OCI-LY7 (cell line): ENCODE measurements around the gene TECTB.

Experiments used
- EZH2phosphoT487 ChIP-seq: fragments of 200-600 bp; sonication (generic); IDR thresholded peaks from 2 replicates; pipeline ENCODE4 v1.6.1; 2018; ENCODE audit warnings: low read depth, borderline replicate concordance, mild to moderate bottlenecking, mixed run types, antibody characterized with exemption, low read length, moderate library complexity, mixed read lengths
- TF ChIP-seq, protein P1 (sequence below): fragments of 200-600 bp; sonication (generic); conservative IDR thresholded peaks from 2 replicates; pipeline ENCODE4 v1.5.1; 2014; ENCODE audit warnings: mild to moderate bottlenecking, antibody characterized with exemption, low read length, moderate library complexity, mixed read lengths

DNA sequence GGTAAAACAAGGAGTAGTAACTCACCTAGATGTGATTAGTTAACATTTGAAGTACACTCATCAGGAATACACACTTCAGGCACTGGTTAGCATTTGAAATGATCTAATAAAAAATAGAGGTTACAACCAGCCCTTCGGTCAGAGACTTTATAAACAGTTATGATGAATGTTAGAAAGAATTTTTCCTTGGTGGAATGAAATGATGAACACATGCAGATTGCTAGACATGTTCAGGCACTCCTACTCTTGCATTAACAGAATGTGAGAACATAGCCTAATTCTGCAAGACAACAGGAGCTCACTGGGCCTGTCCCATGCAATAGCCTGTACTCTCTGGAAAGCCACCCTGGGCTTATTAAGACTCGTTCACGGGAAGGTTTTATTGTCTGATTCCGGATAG is 47.3 kb upstream of the TECTB start:
- TF ChIP-seq, protein P1, sequence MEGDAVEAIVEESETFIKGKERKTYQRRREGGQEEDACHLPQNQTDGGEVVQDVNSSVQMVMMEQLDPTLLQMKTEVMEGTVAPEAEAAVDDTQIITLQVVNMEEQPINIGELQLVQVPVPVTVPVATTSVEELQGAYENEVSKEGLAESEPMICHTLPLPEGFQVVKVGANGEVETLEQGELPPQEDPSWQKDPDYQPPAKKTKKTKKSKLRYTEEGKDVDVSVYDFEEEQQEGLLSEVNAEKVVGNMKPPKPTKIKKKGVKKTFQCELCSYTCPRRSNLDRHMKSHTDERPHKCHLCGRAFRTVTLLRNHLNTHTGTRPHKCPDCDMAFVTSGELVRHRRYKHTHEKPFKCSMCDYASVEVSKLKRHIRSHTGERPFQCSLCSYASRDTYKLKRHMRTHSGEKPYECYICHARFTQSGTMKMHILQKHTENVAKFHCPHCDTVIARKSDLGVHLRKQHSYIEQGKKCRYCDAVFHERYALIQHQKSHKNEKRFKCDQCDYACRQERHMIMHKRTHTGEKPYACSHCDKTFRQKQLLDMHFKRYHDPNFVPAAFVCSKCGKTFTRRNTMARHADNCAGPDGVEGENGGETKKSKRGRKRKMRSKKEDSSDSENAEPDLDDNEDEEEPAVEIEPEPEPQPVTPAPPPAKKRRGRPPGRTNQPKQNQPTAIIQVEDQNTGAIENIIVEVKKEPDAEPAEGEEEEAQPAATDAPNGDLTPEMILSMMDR, result no peak
- no peak for TF ChIP-seq EZH2phosphoT487
